NCI-H1105 (cell line): ENCODE data around the gene TMIGD1.

Experiments
- DNase-seq: peaks from one replicate; lab custom pipeline; 2025; lab: John Stamatoyannopoulos, UW

The TMIGD1 gene

GRCh38 chr17:30332057-30332542 is 1.8 kb downstream of the TMIGD1 start:
- no peak for DNase-seq

DNA sequence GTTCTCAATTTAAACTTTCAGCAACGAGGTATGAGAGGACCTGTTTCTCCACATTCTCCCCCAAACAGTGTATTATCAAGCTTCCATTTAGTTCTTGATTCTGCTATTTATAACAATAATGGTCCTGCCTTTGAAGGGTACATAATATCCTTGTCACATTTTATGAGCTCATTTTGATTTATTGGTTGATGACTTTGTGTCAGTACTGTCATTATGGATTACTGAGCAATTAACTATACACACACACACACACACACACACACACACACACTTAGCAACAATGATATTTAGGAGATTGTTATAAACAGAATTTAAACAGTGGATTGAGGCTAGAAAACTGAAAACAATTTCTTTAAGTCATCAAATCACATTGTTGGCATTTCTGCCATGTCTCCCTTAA is 7.0 kb downstream of the TMIGD1 start:
- peak; percentile 66 for DNase-seq

DNA sequence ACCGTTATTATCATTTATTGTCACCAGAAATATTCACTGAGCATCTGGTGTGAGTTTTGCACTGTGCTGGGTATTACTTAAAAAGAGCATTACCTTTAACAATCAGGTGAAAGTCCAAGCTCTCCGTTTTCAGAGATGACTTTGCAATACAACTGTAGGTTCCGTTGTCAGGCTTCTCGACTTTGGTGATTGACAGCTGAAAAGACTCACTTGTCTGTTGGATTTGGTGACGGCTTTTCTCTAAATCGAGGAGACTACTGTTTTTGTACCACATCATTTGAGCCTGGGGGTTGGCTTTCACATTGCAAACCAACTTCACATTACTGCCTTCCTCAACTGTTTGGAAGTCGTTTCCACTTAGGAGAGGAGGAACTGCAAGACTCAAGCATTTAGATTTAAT is 9.1 kb downstream of the TMIGD1 start:
- no peak for DNase-seq

GRCh38 chr17:30323895-30324319 is 9.9 kb downstream of the TMIGD1 start:
- no peak for DNase-seq

DNA sequence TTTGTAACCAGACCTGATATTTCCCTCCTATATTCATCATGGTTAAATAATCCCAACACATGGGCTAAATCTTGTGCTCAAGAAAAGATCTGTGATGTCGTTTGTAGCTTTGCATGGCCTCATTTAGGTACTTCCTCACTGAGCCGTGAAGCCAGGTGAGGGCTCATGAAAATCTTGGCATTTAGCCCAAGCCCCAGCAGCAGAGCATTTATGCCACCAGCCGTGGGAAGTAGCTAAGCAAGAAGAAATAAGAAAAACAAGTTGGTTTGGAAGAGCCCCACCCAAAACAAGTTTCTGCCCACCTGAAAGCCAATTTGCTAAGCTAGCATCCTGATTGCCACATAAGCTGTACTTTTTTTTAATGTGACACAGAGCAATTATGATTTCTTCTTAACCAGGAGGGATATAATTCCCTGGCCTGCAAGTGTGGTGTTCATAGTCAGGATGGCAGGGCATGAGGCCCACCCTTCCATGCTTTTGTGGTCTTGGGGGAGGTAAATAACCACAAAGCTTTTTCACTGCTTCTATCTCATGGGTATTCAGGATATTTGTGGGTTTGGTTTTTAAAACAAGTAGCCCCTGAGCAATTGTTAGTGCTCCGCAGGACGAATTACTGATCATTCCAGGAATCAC is 10.5 kb downstream of the TMIGD1 start:
- DNase-seq = peak; percentile 82

DNA sequence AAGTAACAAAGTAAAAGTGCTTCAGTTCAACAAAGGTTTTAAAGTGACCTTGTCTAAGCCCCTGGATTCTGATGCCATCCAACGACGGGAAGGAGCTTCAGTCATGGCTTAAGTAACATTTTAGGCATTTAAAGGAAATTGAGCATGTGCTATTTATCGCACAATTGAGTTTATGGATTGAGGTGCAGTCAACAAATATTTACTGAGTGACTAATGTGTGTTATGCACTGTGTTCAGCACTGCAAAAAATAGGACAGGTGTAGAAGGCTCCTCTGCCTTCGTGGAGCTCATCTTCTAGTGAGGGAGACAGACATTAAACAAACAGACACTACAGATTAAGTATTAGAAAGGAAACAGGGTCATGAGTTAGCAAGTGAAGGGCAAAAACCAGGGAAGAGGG is 12.5 kb downstream of the TMIGD1 start:
- DNase-seq = no peak

GRCh38 chr17:30318155-30318554 is 15.7 kb downstream of the TMIGD1 start:
- no peak for DNase-seq

DNA sequence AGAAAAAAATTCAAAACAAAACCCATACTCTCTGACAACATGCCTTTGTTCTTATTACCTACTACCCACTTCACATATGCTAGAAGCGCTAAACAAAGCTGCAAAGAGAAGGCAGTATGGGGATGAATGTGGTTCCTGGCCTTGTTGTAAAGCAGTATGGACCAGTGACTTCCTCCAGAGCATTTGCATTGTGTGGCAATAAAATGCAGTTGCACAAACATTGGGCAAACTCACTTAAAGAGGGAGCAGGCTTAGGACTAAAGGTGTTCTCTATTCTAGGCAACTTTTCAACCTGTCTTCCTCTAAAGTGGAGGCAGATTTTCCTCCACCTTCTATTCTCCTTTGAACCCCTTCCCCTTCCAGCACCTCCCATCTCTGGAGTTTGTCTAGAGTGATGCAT is 17.1 kb downstream of the TMIGD1 start:
- no peak for DNase-seq

GRCh38 chr17:30315106-30315505 is 18.8 kb downstream of the TMIGD1 start:
- DNase-seq = no peak

DNA sequence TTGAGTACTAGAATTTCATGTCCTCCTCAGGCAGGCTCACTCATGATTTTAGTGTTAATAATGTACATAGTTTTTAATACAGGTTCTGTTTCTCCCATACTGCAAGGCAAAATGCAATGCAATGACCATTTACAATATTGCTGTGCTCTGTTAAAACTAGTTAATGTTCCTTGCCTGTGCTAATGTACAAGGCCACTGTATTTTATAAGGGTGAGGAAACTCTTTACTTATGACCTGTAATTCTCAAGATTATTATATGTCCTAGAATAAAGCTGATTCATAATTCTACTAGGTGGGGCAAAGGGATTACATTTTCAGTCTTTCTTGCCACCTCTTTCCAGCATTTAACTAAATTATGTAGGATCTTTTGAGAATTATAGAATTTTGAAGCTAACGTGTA is 19.4 kb downstream of the TMIGD1 start:
- DNase-seq = no peak

- no peak for DNase-seq
Measured at GRCh38 chr17:30312226-30312625, 21.6 kb downstream of the TMIGD1 start.

GRCh38 chr17:30310562-30310961 is 23.3 kb downstream of the TMIGD1 start:
- DNase-seq = no peak

DNA sequence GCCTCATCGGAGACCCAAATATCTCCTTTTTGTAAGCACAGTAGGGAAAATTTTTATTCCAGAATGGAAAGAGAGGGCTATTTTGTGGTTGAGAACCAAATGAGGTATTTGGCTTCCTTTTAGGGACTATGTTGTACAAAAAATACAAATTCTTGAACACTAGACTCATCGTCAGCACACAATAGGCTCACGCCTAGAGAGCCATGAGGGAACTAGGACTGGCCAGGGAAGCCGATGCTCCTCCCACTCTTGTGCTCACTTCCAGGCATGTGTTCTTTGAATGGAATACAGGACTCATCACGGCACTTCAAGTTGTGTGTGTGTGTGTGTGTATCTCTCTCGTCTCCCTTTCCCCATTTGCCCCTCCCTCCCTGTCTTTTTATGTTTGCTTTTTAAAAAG is 24.3 kb downstream of the TMIGD1 start:
- DNase-seq = no peak

DNA sequence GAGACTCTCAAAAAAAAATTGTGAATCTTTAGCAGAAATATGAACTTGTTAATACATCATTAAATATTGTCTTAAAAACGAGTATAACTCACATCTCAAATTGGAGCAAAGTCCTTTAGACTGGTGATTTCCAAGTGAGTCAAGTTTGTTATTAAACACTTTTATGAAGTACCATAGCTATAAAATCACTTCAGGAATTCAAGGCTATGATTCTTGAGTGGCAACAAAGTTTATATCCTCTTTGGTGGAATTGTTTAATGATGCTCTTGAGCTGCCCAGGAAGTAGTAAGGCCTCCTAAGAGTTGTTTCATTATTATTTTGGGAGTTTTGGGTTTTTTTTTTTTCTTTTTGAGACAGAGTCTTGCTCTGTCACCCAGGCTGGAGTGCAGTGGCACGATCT is 25.5 kb downstream of the TMIGD1 start:
- DNase-seq = no peak

DNA sequence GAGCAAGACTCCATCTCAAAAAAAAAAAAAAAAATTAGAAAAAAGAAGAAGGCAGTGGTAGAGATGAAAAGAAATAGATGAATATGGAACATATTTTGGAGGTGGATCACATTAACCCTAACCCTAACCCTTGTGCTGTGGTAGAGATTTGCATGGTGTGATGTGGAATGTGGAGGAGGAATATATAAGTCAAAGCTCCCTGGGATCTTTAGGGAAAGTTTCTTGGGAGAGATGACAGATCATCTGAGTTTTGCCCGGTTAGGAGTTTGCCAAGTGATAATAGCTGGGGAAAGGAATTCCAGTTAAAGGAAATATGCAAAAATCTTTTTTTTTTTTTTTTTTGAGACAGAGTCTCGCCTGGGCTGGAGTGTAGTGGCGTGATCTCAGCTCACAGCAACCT is 29.1 kb downstream of the TMIGD1 start:
- DNase-seq = no peak

- no peak for DNase-seq
Measured at GRCh38 chr17:30302241-30302640, 31.6 kb downstream of the TMIGD1 start.

DNA sequence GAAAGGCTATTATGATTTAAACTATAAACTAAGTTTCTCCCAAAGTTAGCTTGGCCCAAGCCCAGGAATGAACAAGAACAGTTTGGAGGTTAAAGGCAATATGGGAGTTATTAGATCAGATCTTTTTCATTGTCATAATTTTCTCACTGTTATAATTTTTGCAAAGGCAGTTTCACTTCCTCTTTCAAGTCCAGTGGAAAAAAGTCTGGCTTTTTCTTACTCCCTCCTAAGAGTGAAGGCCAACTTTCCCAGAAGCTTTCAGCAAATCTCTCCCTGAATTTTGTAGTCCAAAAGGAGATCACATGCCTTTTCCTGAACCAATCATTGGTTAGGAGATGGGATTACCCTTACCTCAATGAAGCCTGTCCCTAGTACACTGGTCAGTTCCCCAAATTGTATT is 33.0 kb downstream of the TMIGD1 start:
- no peak for DNase-seq

DNA sequence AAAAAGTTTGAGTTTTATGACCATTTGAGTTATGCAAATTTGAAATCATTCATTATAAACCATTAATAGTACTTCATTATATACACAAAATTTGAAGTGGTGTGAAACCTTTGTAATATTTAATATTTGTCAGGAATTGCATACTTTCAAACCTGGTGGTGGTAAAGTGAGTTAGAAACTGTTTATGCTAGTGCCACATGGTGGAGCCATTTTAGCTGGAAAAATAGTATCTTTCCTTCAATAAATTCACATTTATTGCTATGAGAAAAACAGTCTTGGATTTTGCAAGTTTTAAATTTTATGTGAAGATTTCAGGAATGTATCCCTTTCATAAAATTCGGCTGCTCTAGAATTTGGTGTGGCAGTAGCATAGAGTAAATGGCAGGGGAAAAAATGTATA is 34.9 kb downstream of the TMIGD1 start:
- no peak for DNase-seq

GRCh38 chr17:30297715-30298114 is 36.1 kb downstream of the TMIGD1 start:
- DNase-seq = no peak

GRCh38 chr17:30296499-30297080 is 37.3 kb downstream of the TMIGD1 start:
- DNase-seq = no peak

DNA sequence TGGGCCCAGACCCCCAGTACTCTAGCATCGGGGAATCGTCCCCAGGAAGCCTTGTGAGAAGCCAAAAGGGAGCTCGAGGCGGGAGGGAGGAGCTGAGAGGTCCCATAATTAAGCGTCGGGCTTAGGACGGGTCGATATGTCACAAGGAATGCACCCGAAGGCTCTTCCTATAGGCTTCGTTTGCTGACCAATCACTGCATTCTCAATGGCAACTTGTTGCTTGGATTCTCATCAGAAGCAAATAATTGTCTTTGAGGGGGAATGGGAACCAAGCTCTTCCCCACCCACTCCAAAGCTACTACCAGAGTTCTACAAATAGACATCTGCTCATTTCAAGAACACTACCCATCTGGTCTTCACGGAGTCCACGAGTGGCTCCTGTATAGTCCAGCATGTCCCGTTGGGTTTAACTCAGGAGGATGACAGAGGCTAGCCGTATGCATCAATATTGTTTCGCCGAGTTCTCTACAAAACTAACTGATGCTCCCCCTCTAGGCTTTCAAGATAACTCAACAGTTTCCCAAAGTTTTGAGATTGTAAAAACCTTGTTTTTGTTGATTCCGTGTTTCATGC is 41.5 kb downstream of the TMIGD1 start:
- no peak for DNase-seq

GRCh38 chr17:30291543-30292285 is 42.1 kb downstream of the TMIGD1 start, which contains the start of gene BLMH:
Gene BLMH (minus strand): TSS chr17:30291944. CDS start chr17:30291819, 125 bp downstream.
- peak; percentile 67 for DNase-seq
